ENCODE data around the gene PRKAR2B. TPM values are rescaled to one million over a fixed set of nuclear protein-coding genes. Genes with fewer than 3 reads are reported as not detected.

PRKAR2B gene
- total and polyA plus RNA-seq, 2 experiments from 2014 or later, result 48.8 to 50.6 TPM

DNA sequence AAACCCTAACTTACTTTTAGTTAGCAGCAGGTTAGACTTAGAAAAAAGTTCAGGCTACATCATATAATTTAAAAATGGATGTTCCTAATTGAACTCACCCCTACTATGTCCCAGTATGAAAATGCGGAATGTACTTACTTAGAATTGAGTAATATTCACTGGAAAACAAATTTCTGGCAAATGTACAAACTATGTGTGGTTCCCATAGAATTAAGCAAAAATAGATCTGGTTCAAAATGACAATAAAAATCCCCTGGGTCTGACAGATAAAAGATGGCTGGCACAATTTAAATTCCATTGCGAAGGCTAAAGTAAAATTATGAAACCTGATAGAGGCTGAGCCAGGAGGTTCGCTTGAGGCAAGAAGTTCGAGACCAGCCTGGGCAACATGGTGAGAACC lies 42.4 kb upstream of the PRKAR2B start:
- ATAC-seq, result no peak
- TF ChIP-seq ZNF331 (CRISPR knock-in tag; IDR thresholded peaks at IDR 0.05; ENCODE audit: low read depth) (no peak), CTCF (conservative IDR thresholded peaks at IDR 0.05; ENCODE audit: low read depth in 2 of 2) (no peak), NANOG (IDR thresholded peaks at IDR 0.05; ENCODE audit: borderline replicate concordance) (no peak), ZNF462 (CRISPR knock-in tag; IDR thresholded peaks at IDR 0.05) (no peak), EZH2 (IDR thresholded peaks at IDR 0.05; ENCODE audit: low read depth, unreplicated experiment) (no peak), STAT1 (IDR thresholded peaks at IDR 0.05; ENCODE audit: unreplicated experiment) (no peak), POLR2AphosphoS5 (IDR thresholded peaks at IDR 0.05; ENCODE audit: low read depth) (no peak), EZH2phosphoT487 (IDR thresholded peaks at IDR 0.05; ENCODE audit: unreplicated experiment) (no peak), ZNF114 (CRISPR knock-in tag; IDR thresholded peaks at IDR 0.05) (no peak), CREB1 (CRISPR knock-in tag; IDR thresholded peaks at IDR 0.05; ENCODE audit: low read depth) (no peak), JUNB (IDR thresholded peaks at IDR 0.05; ENCODE audit: unreplicated experiment) (no peak)
- TF ChIP-seq, protein P1, sequence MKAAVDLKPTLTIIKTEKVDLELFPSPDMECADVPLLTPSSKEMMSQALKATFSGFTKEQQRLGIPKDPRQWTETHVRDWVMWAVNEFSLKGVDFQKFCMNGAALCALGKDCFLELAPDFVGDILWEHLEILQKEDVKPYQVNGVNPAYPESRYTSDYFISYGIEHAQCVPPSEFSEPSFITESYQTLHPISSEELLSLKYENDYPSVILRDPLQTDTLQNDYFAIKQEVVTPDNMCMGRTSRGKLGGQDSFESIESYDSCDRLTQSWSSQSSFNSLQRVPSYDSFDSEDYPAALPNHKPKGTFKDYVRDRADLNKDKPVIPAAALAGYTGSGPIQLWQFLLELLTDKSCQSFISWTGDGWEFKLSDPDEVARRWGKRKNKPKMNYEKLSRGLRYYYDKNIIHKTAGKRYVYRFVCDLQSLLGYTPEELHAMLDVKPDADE (IDR thresholded peaks at IDR 0.05), result no peak
- TF ChIP-seq, protein P2, sequence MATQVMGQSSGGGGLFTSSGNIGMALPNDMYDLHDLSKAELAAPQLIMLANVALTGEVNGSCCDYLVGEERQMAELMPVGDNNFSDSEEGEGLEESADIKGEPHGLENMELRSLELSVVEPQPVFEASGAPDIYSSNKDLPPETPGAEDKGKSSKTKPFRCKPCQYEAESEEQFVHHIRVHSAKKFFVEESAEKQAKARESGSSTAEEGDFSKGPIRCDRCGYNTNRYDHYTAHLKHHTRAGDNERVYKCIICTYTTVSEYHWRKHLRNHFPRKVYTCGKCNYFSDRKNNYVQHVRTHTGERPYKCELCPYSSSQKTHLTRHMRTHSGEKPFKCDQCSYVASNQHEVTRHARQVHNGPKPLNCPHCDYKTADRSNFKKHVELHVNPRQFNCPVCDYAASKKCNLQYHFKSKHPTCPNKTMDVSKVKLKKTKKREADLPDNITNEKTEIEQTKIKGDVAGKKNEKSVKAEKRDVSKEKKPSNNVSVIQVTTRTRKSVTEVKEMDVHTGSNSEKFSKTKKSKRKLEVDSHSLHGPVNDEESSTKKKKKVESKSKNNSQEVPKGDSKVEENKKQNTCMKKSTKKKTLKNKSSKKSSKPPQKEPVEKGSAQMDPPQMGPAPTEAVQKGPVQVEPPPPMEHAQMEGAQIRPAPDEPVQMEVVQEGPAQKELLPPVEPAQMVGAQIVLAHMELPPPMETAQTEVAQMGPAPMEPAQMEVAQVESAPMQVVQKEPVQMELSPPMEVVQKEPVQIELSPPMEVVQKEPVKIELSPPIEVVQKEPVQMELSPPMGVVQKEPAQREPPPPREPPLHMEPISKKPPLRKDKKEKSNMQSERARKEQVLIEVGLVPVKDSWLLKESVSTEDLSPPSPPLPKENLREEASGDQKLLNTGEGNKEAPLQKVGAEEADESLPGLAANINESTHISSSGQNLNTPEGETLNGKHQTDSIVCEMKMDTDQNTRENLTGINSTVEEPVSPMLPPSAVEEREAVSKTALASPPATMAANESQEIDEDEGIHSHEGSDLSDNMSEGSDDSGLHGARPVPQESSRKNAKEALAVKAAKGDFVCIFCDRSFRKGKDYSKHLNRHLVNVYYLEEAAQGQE (IDR thresholded peaks at IDR 0.05; ENCODE audit: unreplicated experiment), result no peak
- no peaks in the 10 kb centered on the region for H3K27me3 Mint-ChIP-seq (ENCODE audit: insufficient read depth, low read depth, poor library complexity)

More for the DNA sequence above, 42.4 kb upstream of the PRKAR2B start:
- no peaks in the 10 kb centered on the region for H3K79me2 ChIP-seq (replicated peaks; ENCODE audit: insufficient read depth)
- H2AFZ ChIP-seq, result no peak overlapping the region; the same call in 1 of the 2 replicates
- no peak overlapping the region for H3K4me3 ChIP-seq
- H3K9me2 ChIP-seq (ENCODE audit: insufficient read depth), result no peaks in the 10 kb centered on the region
- Mint-ChIP-seq H3K4me1 (no peaks in the 10 kb centered on the region), H3K36me3 (ENCODE audit: low read depth) (no peaks in the 10 kb centered on the region), H3K27ac (no peak overlapping the region), H3K4me3 (no peak overlapping the region), H3K9me3 (no peaks in the 10 kb centered on the region)
- no peak overlapping the region for H3K4me2 ChIP-seq
- no peaks in the 10 kb centered on the region for H4K20me1 ChIP-seq (replicated peaks; ENCODE audit: insufficient read depth)
- DNase-seq (ENCODE audit: low spot score), result no peak
- H3K27me3 ChIP-seq (ENCODE audit: insufficient read depth), result no peaks in the 10 kb centered on the region
- H3K4me1 ChIP-seq (ENCODE audit: insufficient read depth), result no peaks in the 10 kb centered on the region
- H3K36me3 ChIP-seq (ENCODE audit: insufficient read depth), result no peaks in the 10 kb centered on the region
- no peak overlapping the region for H3K27ac ChIP-seq (ENCODE audit: low read depth)
- no peaks in the 10 kb centered on the region for H3F3A ChIP-seq (replicated peaks; ENCODE audit: low read depth)

Measured in GM23338 (cell line).